Measurements from ENCODE around the gene GTPBP10.

The GTPBP10 gene

GRCh38 chr7:90408142-90408541, 61.6 kb downstream of the GTPBP10 start:
- H3K4me1 ChIP-seq (ENCODE audit: low read length), result no peaks in the 10 kb centered on the region
- H4K20me1 ChIP-seq (ENCODE audit: insufficient read depth, low read length), result no peaks in the 10 kb centered on the region
- H3K27me3 ChIP-seq (replicated peaks; ENCODE audit: insufficient read depth, low read length), result no peaks in the 10 kb centered on the region
- no peaks in the 10 kb centered on the region for H3K9me2 ChIP-seq (replicated peaks; ENCODE audit: insufficient read depth, low read length)
- H3K4me2 ChIP-seq (ENCODE audit: low read depth, low read length), result no peak overlapping the region
- H3K9me3 ChIP-seq (replicated peaks; ENCODE audit: insufficient read depth, low read length), result no peaks in the 10 kb centered on the region
- no peak overlapping the region for H3K9ac ChIP-seq (ENCODE audit: low read length)
- H3K27ac ChIP-seq (ENCODE audit: low read length), result no peak overlapping the region
- DNase-seq, result no peak
- TF ChIP-seq EZH2phosphoT487 (IDR thresholded peaks at IDR 0.05; ENCODE audit: low read length) (no peak), EZH2 (optimal IDR thresholded peaks at IDR 0.05; ENCODE audit: low read depth, low read length) (no peak), CTCF (IDR thresholded peaks at IDR 0.05; ENCODE audit: low read length) (no peak)
- H3F3A ChIP-seq (ENCODE audit: insufficient read depth, low read length), result no peaks in the 10 kb centered on the region
- no peaks in the 10 kb centered on the region for H3K36me3 ChIP-seq (replicated peaks; ENCODE audit: insufficient read depth, low read length)
- no peak overlapping the region for H3K4me3 ChIP-seq (ENCODE audit: low read length)
- H2AFZ ChIP-seq (ENCODE audit: low read length), result no peak overlapping the region
- no peaks in the 10 kb centered on the region for H3K79me2 ChIP-seq (ENCODE audit: low read length)

- Histone ChIP-seq H3K9ac (ENCODE audit: low read length) (no peak overlapping the region), H3K4me1 (ENCODE audit: low read length) (no peaks in the 10 kb centered on the region), H3K4me2 (ENCODE audit: low read depth, low read length) (no peak overlapping the region), H3F3A (ENCODE audit: insufficient read depth, low read length) (no peaks in the 10 kb centered on the region), H3K36me3 (replicated peaks; ENCODE audit: insufficient read depth, low read length) (no peaks in the 10 kb centered on the region), H3K4me3 (ENCODE audit: low read length) (no peak overlapping the region), H4K20me1 (ENCODE audit: insufficient read depth, low read length) (no peaks in the 10 kb centered on the region), H3K27me3 (replicated peaks; ENCODE audit: insufficient read depth, low read length) (no peaks in the 10 kb centered on the region), H3K9me2 (replicated peaks; ENCODE audit: insufficient read depth, low read length) (no peaks in the 10 kb centered on the region), H3K79me2 (ENCODE audit: low read length) (no peaks in the 10 kb centered on the region), H3K9me3 (replicated peaks; ENCODE audit: insufficient read depth, low read length) (no peaks in the 10 kb centered on the region), H3K27ac (ENCODE audit: low read length) (no peak overlapping the region), H2AFZ (ENCODE audit: low read length) (no peak overlapping the region)
- DNase-seq, result no peak
- TF ChIP-seq EZH2phosphoT487 (IDR thresholded peaks at IDR 0.05; ENCODE audit: low read length) (no peak), CTCF (IDR thresholded peaks at IDR 0.05; ENCODE audit: low read length) (no peak), EZH2 (optimal IDR thresholded peaks at IDR 0.05; ENCODE audit: low read depth, low read length) (no peak)
Observed at GRCh38 chr7:90409667-90410066, 63.2 kb downstream of the GTPBP10 start.

GRCh38 chr7:90411510-90411909, 65.0 kb downstream of the GTPBP10 start:
- Histone ChIP-seq H3K27ac (ENCODE audit: low read length) (no peak overlapping the region), H4K20me1 (ENCODE audit: insufficient read depth, low read length) (no peaks in the 10 kb centered on the region), H3K9ac (ENCODE audit: low read length) (no peak overlapping the region), H3K79me2 (ENCODE audit: low read length) (no peaks in the 10 kb centered on the region), H3K9me2 (replicated peaks; ENCODE audit: insufficient read depth, low read length) (no peaks in the 10 kb centered on the region), H3K4me1 (ENCODE audit: low read length) (no peaks in the 10 kb centered on the region), H2AFZ (ENCODE audit: low read length) (no peak overlapping the region), H3F3A (ENCODE audit: insufficient read depth, low read length) (no peaks in the 10 kb centered on the region), H3K4me2 (ENCODE audit: low read depth, low read length) (no peak overlapping the region), H3K27me3 (replicated peaks; ENCODE audit: insufficient read depth, low read length) (no peaks in the 10 kb centered on the region), H3K36me3 (replicated peaks; ENCODE audit: insufficient read depth, low read length) (no peaks in the 10 kb centered on the region), H3K9me3 (replicated peaks; ENCODE audit: insufficient read depth, low read length) (no peaks in the 10 kb centered on the region), H3K4me3 (ENCODE audit: low read length) (no peak overlapping the region)
- no peak for DNase-seq
- TF ChIP-seq EZH2 (optimal IDR thresholded peaks at IDR 0.05; ENCODE audit: low read depth, low read length) (no peak), CTCF (IDR thresholded peaks at IDR 0.05; ENCODE audit: low read length) (no peak), EZH2phosphoT487 (IDR thresholded peaks at IDR 0.05; ENCODE audit: low read length) (no peak)
